K562 (cell line): ENCODE data around the gene ASPA. TPM values are rescaled to one million over a fixed set of nuclear protein-coding genes. Genes with fewer than 3 reads are reported as not detected.
"Not testable (repeated sequence)": the region's sequence is repeated elsewhere in the genome, so short reads cannot be mapped to it uniquely, and the experiment has no call there.

Experiments used
- ATAC-seq: fragments of 200-7000 bp; cut with Tn5 transposase; 3 replicates; pipeline ENCODE4 v1.9.1; 2020; ENCODE audit warnings: moderate library complexity
- BruUV-seq: library from RNA; stranded (reverse); fragments of 400-500 nt; replicated peaks from 2 replicates; lab custom pipeline; 2021; lab: Mats Ljungman, UMichigan
- CTCF ChIA-PET: fragments of 300-600 bp; formaldehyde crosslinking; extraction: SDS; loops from one replicate; lab custom pipeline; 2021; ENCODE audit warnings: low intra/inter-chr PET ratio; lab: Yijun Ruan, JAX
- POLR2A ChIA-PET: fragments of 300-600, 350-650 bp; sonication (Branson Sonifier 250); formaldehyde crosslinking; extraction: SDS; loops from one replicate; lab custom pipeline; 2021; ENCODE audit warnings: antibody characterized with exemption, inconsistent platforms; lab: Yijun Ruan, JAX
- DNase-seq, 4 experiments: peaks; one replicate each; pipeline versions ENCODE4 v3.0.0 to v3.0.0-alpha.2; 2011 to 2018; ENCODE audit warnings: low spot score in 3 of 4, mixed read lengths in 3 of 4; ENCODE audit errors: extremely low read depth in 1 of 4
- FAIRE-seq: peaks from 2 replicates; lab custom pipeline; 2011; peaks lifted over from hg19 to GRCh38; lab: Jason Lieb, UNC
- H2AFZ ChIP-seq: 2 replicates; pipeline ENCODE4 v1.6.0; 2011; ENCODE audit warnings: low read depth, low read length, control low read depth, inconsistent platforms
- H3K27ac ChIP-seq: fragments of 200-600 bp; 3 replicates; pipeline ENCODE4 v1.8.0; 2011; ENCODE audit warnings: low read depth, mild to moderate bottlenecking, control low read depth, inconsistent platforms, low read length, moderate library complexity, mixed read lengths; ENCODE audit errors: extremely low read depth
- H3K27me3 ChIP-seq, 2 experiments: fragments of 300-600 bp in 1 of 2; 2 replicates in 1 of 2; 3 replicates in 1 of 2; pipeline versions ENCODE4 v1.6.0 to v1.8.0; 2011; ENCODE audit warnings: inconsistent platforms in 2 of 2, low read length in 2 of 2, mild to moderate bottlenecking in 1 of 2, mixed read lengths in 1 of 2, moderate library complexity in 1 of 2; ENCODE audit not compliant: control insufficient read depth in 2 of 2, insufficient read depth in 2 of 2
- H3K36me3 ChIP-seq: fragments of 300-600 bp; 3 replicates; pipeline ENCODE4 v1.8.0; 2011; ENCODE audit warnings: mild to moderate bottlenecking, low read length, inconsistent platforms; ENCODE audit not compliant: control insufficient read depth, insufficient read depth
- H3K4me1 ChIP-seq, 2 experiments: fragments of 200-600 bp in 1 of 2; replicated peaks in 1 of 2; 2 replicates in 1 of 2; 3 replicates in 1 of 2; pipeline versions ENCODE4 v1.5.1 to v1.8.0; 2011; ENCODE audit warnings: inconsistent platforms in 2 of 2, low read length in 2 of 2, mild to moderate bottlenecking in 1 of 2, mixed read lengths in 1 of 2, moderate library complexity in 1 of 2; ENCODE audit not compliant: control insufficient read depth in 2 of 2, insufficient read depth in 2 of 2
- H3K4me2 ChIP-seq: 2 replicates; pipeline ENCODE4 v1.6.1; 2011; ENCODE audit warnings: low read length, control low read depth, inconsistent platforms, mixed read lengths; ENCODE audit not compliant: insufficient read depth
- H3K4me3 ChIP-seq: fragments of 200-600 bp; sonication (generic), shearing (Covaris generic); 2 replicates; pipeline ENCODE4 v1.5.1; 2016; ENCODE audit warnings: control low read depth, inconsistent platforms
- H3K79me2 ChIP-seq: fragments of 200-600 bp; 3 replicates; pipeline ENCODE4 v1.8.0; 2011; ENCODE audit warnings: low read length, inconsistent platforms; ENCODE audit not compliant: control insufficient read depth, insufficient read depth
- H3K9ac ChIP-seq, 2 experiments: 2 replicates each; pipeline versions ENCODE4 v1.6.0 to v1.6.1; 2011; ENCODE audit warnings: low read depth in 2 of 2, low read length in 2 of 2, control low read depth in 1 of 2, inconsistent platforms in 1 of 2, mild to moderate bottlenecking in 1 of 2, mixed read lengths in 1 of 2; ENCODE audit not compliant: insufficient read depth in 1 of 2
- H3K9me1 ChIP-seq: one replicate; pipeline ENCODE4 v1.6.0; 2011; ENCODE audit warnings: inconsistent platforms, mild to moderate bottlenecking, low read length, moderate library complexity; ENCODE audit not compliant: control insufficient read depth, insufficient read depth
- H3K9me3 ChIP-seq: replicated peaks from 2 replicates; pipeline ENCODE4 v1.5.1; 2011; ENCODE audit warnings: low read depth, low read length, inconsistent platforms; ENCODE audit not compliant: control insufficient read depth, insufficient read depth
- H4K20me1 ChIP-seq: replicated peaks from 2 replicates; pipeline ENCODE4 v1.6.1; 2011; ENCODE audit warnings: low read length, inconsistent platforms, mixed read lengths; ENCODE audit not compliant: control insufficient read depth, insufficient read depth
- AFF1 ChIP-seq, 2 experiments: fragments of 450-650 bp; IDR thresholded peaks; 2 replicates each; pipeline ENCODE4 v1.6.1; 2018; ENCODE audit warnings: mild to moderate bottlenecking in 2 of 2, low read depth in 1 of 2; ENCODE audit not compliant: partially characterized antibody in 2 of 2
- CTCF ChIP-seq, 3 experiments: IDR thresholded peaks in 2 of 3; conservative IDR thresholded peaks in 1 of 3; 2 replicates each; pipeline ENCODE4 v1.5.1; 2011 to 2012; ENCODE audit warnings: low read length in 3 of 3, mild to moderate bottlenecking in 3 of 3, control low read depth in 2 of 3, improper control_type of control experiment in 1 of 3, inconsistent platforms in 1 of 3, low read depth in 1 of 3, mixed read lengths in 1 of 3, moderate library complexity in 1 of 3; ENCODE audit not compliant: insufficient read depth in 2 of 3
- EHMT2 ChIP-seq: fragments of 450-650 bp; IDR thresholded peaks from 2 replicates; pipeline ENCODE4 v1.6.1; 2018; ENCODE audit warnings: antibody characterized with exemption
- MIER1 ChIP-seq: fragments of 450-650 bp; IDR thresholded peaks from 2 replicates; pipeline ENCODE4 v1.6.1; 2016; ENCODE audit warnings: antibody characterized with exemption, mild to moderate bottlenecking, low read depth
- REST ChIP-seq, 2 experiments: fragments of 450-650 bp; formaldehyde crosslinking in 1 of 2; IDR thresholded peaks; 2 replicates each; pipeline versions ENCODE4 v1.4.0 to v1.6.1; 2014 to 2020; ENCODE audit warnings: mild to moderate bottlenecking in 2 of 2, borderline replicate concordance in 1 of 2, low read depth in 1 of 2
- YY1 ChIP-seq, 3 experiments: IDR thresholded peaks; 2 replicates each; pipeline ENCODE4 v1.6.1; 2011; ENCODE audit warnings: low read length in 2 of 3, mild to moderate bottlenecking in 2 of 3, moderate library complexity in 2 of 3, borderline replicate concordance in 1 of 3, control low read depth in 1 of 3, low read depth in 1 of 3; ENCODE audit not compliant: insufficient read depth in 3 of 3, insufficient replicate concordance in 2 of 3, control insufficient read depth in 1 of 3, insufficient read length in 1 of 3; ENCODE audit errors: extremely low read depth in 1 of 3
- WGBS: fragments of 100-300 bp; shearing (Covaris generic); methylation state at CpG from one replicate; pipeline ENCODE4 v1.1.6; 2016; ENCODE audit warnings: low coverage, mixed read lengths; ENCODE audit not compliant: insufficient coverage; ENCODE audit errors: missing lambda C conversion rate; 5-methylcytosine and 5-hydroxymethylcytosine counted together
- in situ Hi-C: fragments of 300-500 bp; cut with MboI; formaldehyde crosslinking; loops from 4 replicates; pipeline ENCODE4 v1.15.0; 2018; ENCODE audit warnings: inconsistent platforms, mixed read lengths
- intact Hi-C: fragments of 100-400 bp; cut with micrococcal nuclease; formaldehyde crosslinking; loops from 2 replicates; pipeline ENCODE4 v1.14.2; 2022
- polyA plus RNA-seq, 8 experiments: library from polyadenylated mRNA; depleted of rRNA in 4 of 8; stranded (reverse) in 5 of 8; unstranded in 3 of 8; fragments of >200 nt; fragmentation: Nextera tagmentation in 2 of 8; fragmentation: Illumina TruSeq in 1 of 8; extraction: Ambion mirVana in 2 of 8; extraction: Trizol in 1 of 8; gene quantifications; 2 replicates each; pipeline versions ENCODE4 v1.2.1 to v1.2.3, GENCODE V29; 2011 to 2014; ENCODE audit warnings: inconsistent platforms in 1 of 8, missing spikeins in 1 of 8
- total RNA-seq, 7 experiments: library from RNA; depleted of rRNA in 6 of 7; stranded (reverse); fragments of >200 nt in 6 of 7; fragmentation: Illumina TruSeq in 2 of 7; extraction: Trizol in 2 of 7; gene quantifications; 2 replicates each; pipeline versions ENCODE4 v1.2.1 to v1.2.3, GENCODE V29; 2011 to 2021; ENCODE audit warnings: low replicate concordance in 1 of 7

Gene ASPA
- total and polyA plus RNA-seq, 9 of the 15 experiments (the other 6 are each of a cell fraction or from before 2014, with no cell fraction given): not detected

- peak; percentile 81 for ATAC-seq
- peak in 2 of 4 experiments; percentile 7 to 21 for DNase-seq
- WGBS: 2% methylated on average over 7 of the region's 7 CpGs
- H3K9me3 ChIP-seq, CTCF ChIA-PET, H3K4me1 ChIP-seq, intact Hi-C loops, H3K4me2 ChIP-seq, BruUV-seq, H3K27me3 ChIP-seq, H3K4me3 ChIP-seq, H3K9ac ChIP-seq, H3K9me1 ChIP-seq, H2AFZ ChIP-seq, H4K20me1 ChIP-seq, H3K79me2 ChIP-seq, H3K27ac ChIP-seq, in situ Hi-C loops, POLR2A ChIA-PET, H3K36me3 ChIP-seq: not testable (repeated sequence)
- peak; percentile 15 for FAIRE-seq
- TF ChIP-seq CTCF (IDR thresholded peaks at IDR 0.05 in 2 of 3, conservative IDR thresholded peaks at IDR 0.05 in 1 of 3; ENCODE audit: insufficient read depth in 2 of 3, low read depth in 1 of 3, low read length in 3 of 3): peak in 1 of 3 experiments; percentile 13; a peak in 1 of 6 replicates
- TF ChIP-seq REST (IDR thresholded peaks at IDR 0.05; ENCODE audit: borderline replicate concordance): peak; percentile 98
- TF ChIP-seq REST (CRISPR knock-in tag; IDR thresholded peaks at IDR 0.05; ENCODE audit: low read depth): peak; percentile 92
- TF ChIP-seq YY1 (IDR thresholded peaks at IDR 0.05; ENCODE audit: borderline replicate concordance in 1 of 3, control insufficient read depth in 1 of 3, extremely low read depth in 1 of 3, insufficient read depth in 3 of 3, insufficient read length in 1 of 3, insufficient replicate concordance in 2 of 3, low read depth in 1 of 3, low read length in 2 of 3): peak in 1 of 3 experiments; percentile 62
- peak; percentile 92 for TF ChIP-seq MIER1
- peak in 1 of 2 experiments; percentile 44 for TF ChIP-seq AFF1 (IDR thresholded peaks at IDR 0.05; ENCODE audit: low read depth in 1 of 2, partially characterized antibody in 2 of 2)
- TF ChIP-seq EHMT2: peak; percentile 98
These were observed 42.6 kb upstream of the ASPA start for GRCh38 chr17:3433215-3433614.
